Measurements from ENCODE around the gene PET100.

- no peak for TF ChIP-seq CTCF (optimal IDR thresholded peaks at IDR 0.05 in 1 of 3, IDR thresholded peaks at IDR 0.05 in 1 of 3, conservative IDR thresholded peaks at IDR 0.05 in 1 of 3; ENCODE audit: extremely low read depth in 1 of 3, insufficient read depth in 2 of 3, low read length in 3 of 3)
- no peak for TF ChIP-seq EZH2 (IDR thresholded peaks at IDR 0.05; ENCODE audit: low read length)
Observed at GRCh38 chr19:7635670-7636069, 6.1 kb downstream of the PET100 start.
